Non-pigmented ciliary epithelial cell (primary cell): ENCODE data around the gene PCDH17.

Experiments
- DNase-seq: peaks from one replicate; pipeline ENCODE4 v3.0.0-alpha.2; 2010; ENCODE audit warnings: low read depth

PCDH17 gene

GRCh38 chr13:57634839-57635165 lies 3.3 kb downstream of the PCDH17 start:
- no peak for DNase-seq

GRCh38 chr13:57635541-57636085 lies 4.1 kb downstream of the PCDH17 start:
- DNase-seq: no peak

GRCh38 chr13:57636816-57637215 lies 5.3 kb downstream of the PCDH17 start:
- DNase-seq: no peak

- no peak for DNase-seq
Observed at GRCh38 chr13:57637515-57637914, 6.0 kb downstream of the PCDH17 start.

GRCh38 chr13:57638186-57638890 lies 6.8 kb downstream of the PCDH17 start:
- DNase-seq: no peak

GRCh38 chr13:57640607-57641006 lies 9.1 kb downstream of the PCDH17 start:
- no peak for DNase-seq

- no peak for DNase-seq
Observed at GRCh38 chr13:57641051-57641450, 9.5 kb downstream of the PCDH17 start.

- no peak for DNase-seq
Observed at GRCh38 chr13:57644106-57644505, 12.6 kb downstream of the PCDH17 start.

- DNase-seq: no peak
Observed at GRCh38 chr13:57653229-57653989, 21.9 kb downstream of the PCDH17 start.

GRCh38 chr13:57665481-57665880 lies 33.9 kb downstream of the PCDH17 start:
- no peak for DNase-seq

- no peak for DNase-seq
Observed at GRCh38 chr13:57666131-57666953, 34.8 kb downstream of the PCDH17 start.

GRCh38 chr13:57672168-57672567 lies 40.6 kb downstream of the PCDH17 start:
- DNase-seq: no peak

- no peak for DNase-seq
Observed at GRCh38 chr13:57673197-57673596, 41.7 kb downstream of the PCDH17 start.

- no peak for DNase-seq
Observed at GRCh38 chr13:57675526-57675925, 44.0 kb downstream of the PCDH17 start.

GRCh38 chr13:57680609-57681008 lies 49.1 kb downstream of the PCDH17 start:
- no peak for DNase-seq

- no peak for DNase-seq
Observed at GRCh38 chr13:57682128-57682716, 50.7 kb downstream of the PCDH17 start.

- DNase-seq: no peak
Observed at GRCh38 chr13:57698851-57699250, 67.3 kb downstream of the PCDH17 start.

GRCh38 chr13:57704031-57704430 lies 72.5 kb downstream of the PCDH17 start:
- DNase-seq: no peak

GRCh38 chr13:57716295-57716694 lies 84.8 kb downstream of the PCDH17 start:
- no peak for DNase-seq

GRCh38 chr13:57724486-57725272 lies 93.1 kb downstream of the PCDH17 start:
- DNase-seq: no peak

- no peak for DNase-seq
Observed at GRCh38 chr13:57725480-57725879, 93.9 kb downstream of the PCDH17 start.
